GM23248 (cell line): ENCODE results near the gene COL9A3.

ENCODE experiments used
- EZH2 ChIP-seq: fragments of 200-600 bp; sonication (generic); IDR thresholded peaks from 2 replicates; pipeline ENCODE4 v1.6.1; 2018; ENCODE audit warnings: antibody characterized with exemption, mild to moderate bottlenecking; ENCODE audit not compliant: insufficient read depth, poor library complexity, severe bottlenecking
- EZH2phosphoT487 ChIP-seq: fragments of 200-600 bp; sonication (generic); IDR thresholded peaks from 2 replicates; pipeline ENCODE4 v1.6.1; 2018; ENCODE audit warnings: antibody characterized with exemption, moderate library complexity, mild to moderate bottlenecking, low read depth; ENCODE audit not compliant: insufficient read depth

DNA sequence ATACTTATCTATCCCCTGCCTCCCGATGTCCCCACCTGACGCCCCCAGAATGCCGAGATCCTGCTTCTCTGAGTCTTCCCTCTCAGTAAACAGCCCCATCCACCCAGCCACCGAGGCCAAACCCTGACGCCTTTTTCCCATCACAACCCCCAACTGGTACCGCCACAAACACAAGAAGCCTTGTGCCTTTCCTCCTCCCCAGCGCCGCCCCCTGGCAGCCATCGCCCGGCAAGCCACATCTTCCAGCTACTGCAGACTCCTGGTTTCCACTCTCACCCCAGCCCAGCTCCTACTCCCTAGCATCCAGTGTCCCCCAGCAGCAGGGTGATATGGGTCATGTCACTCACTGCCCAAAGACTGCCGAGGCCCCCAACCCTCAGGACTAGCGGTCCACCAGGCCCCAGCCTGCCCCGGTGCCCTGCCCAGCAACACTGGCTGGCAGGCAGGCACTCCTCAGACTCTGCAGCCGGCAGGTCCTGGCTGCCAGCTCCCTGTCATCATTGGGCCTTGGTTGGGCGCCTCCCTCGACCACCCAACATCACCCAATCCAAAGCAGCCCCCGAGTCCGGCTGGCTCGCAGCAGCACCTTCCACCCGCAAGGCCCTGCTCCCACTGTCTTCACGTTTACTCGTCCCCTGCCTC is 33.6 kb downstream of the COL9A3 start:
- TF ChIP-seq EZH2phosphoT487 (no peak), EZH2 (no peak)
